Fibroblast of mammary gland (primary cell): Measurements from ENCODE around the gene FAT3.

Experiments used
- DNase-seq: peaks from one replicate; pipeline ENCODE4 v3.0.0-alpha.2; 2010; ENCODE audit warnings: low read depth
- H3K4me3 ChIP-seq: 2 replicates; pipeline ENCODE4 v1.5.1; 2011; ENCODE audit warnings: low read depth, mild to moderate bottlenecking, low read length, moderate library complexity; ENCODE audit not compliant: control insufficient read depth
- TF ChIP-seq, protein P1 (sequence below): conservative IDR thresholded peaks from 2 replicates; pipeline ENCODE4 v1.5.1; 2011; ENCODE audit warnings: low read depth, low read length, inconsistent platforms; ENCODE audit not compliant: control insufficient read depth, insufficient read depth

FAT3 gene

DNA sequence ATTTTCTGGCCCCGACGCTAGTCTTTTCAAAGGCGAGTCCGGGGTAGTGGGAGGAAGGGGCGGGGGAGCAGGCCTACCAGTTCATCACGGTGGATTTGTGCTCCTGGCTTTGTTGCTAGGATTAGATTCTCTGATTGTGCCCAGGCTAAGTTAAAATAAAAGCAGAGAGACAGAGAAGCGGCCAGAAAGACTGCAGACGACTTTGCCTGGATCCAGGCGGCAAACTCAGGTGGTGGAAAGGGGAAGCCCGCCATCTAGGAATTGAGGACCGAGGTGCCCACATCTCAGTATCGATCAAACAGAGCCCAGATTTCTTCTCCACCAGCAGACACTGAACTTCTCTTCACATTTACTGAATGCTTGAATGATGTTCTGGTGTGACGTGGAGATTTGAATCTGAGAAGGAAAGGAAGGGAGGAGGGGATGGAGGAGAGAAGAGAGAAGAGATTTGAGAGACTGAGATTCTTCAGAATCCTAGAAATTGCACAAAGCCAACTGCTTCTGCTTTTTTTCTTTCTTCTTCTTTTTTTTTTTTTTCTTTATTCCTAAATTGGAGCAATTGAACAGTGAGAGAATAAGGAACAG is 2.7 kb downstream of the FAT3 start:
- H3K4me3 ChIP-seq: no peak overlapping the region
- no peak for DNase-seq
- TF ChIP-seq, protein P1, sequence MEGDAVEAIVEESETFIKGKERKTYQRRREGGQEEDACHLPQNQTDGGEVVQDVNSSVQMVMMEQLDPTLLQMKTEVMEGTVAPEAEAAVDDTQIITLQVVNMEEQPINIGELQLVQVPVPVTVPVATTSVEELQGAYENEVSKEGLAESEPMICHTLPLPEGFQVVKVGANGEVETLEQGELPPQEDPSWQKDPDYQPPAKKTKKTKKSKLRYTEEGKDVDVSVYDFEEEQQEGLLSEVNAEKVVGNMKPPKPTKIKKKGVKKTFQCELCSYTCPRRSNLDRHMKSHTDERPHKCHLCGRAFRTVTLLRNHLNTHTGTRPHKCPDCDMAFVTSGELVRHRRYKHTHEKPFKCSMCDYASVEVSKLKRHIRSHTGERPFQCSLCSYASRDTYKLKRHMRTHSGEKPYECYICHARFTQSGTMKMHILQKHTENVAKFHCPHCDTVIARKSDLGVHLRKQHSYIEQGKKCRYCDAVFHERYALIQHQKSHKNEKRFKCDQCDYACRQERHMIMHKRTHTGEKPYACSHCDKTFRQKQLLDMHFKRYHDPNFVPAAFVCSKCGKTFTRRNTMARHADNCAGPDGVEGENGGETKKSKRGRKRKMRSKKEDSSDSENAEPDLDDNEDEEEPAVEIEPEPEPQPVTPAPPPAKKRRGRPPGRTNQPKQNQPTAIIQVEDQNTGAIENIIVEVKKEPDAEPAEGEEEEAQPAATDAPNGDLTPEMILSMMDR: no peak

DNA sequence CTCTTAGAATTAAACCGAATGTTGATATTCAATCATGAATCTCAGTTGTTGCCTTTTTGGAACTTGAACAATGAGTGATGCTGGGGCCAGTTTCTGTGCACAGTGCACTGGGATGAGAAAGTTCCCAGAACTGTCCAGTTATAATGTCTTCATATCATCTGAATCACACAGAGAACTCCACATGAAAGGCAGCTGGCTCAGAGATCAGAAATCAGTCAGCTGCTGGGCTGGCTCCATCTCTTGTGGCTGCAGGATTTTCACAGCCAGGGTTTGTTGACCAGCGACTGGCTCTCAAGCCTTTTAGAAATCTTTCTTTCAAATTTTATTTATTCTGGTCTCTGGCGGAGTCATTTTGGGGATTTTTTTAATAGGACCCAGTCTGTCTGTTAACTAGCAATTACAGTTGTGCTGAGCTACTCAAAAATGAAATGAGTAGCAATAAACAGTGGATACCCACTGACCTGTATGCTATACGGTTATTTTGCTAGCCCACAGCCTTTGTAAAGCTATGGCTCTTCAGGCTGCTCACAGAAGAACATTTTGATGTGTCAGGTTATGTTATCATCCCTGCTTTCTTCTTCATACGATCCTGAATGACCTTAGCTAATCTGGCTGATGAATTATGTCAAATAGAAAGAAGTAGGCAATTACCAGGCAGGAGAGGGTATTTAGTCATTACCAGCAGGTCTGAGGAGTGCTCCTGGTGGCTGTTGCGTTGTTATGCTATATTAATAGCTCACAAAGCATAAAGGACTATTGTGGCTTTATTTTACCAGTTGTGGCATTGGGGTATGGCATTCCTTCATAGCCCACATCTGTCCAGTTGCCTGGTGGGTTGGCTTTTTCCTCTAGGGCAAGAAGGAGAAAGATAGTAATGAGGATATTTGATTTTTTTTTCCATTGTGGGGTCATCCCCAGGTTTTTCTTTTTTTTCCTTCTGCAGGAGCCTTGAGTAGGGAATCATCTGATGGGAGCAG is 3.6 kb downstream of the FAT3 start:
- DNase-seq: peak; percentile 11
- TF ChIP-seq, protein P1: no peak
- no peak overlapping the region for H3K4me3 ChIP-seq

DNA sequence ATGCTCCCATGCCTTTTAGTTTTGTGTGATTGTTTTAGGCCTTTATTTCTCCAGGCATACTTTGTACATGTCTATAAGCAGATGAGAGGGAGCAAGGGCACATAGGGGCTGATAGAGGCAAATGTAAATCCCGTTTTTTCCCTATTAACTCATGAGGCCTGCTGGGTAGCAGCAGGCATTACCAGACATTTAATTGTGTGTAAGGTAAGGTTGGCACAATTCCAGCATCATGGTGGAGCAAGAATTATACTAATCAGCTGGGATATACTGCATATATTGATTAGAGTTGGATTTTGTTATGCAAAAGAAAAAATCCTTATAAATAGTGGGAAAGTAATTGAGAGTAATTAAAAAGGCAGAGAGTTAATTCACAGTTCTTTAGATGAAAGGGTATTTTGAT is 12.2 kb downstream of the FAT3 start:
- no peak overlapping the region for H3K4me3 ChIP-seq
- no peak for DNase-seq
- TF ChIP-seq, protein P1: no peak

DNA sequence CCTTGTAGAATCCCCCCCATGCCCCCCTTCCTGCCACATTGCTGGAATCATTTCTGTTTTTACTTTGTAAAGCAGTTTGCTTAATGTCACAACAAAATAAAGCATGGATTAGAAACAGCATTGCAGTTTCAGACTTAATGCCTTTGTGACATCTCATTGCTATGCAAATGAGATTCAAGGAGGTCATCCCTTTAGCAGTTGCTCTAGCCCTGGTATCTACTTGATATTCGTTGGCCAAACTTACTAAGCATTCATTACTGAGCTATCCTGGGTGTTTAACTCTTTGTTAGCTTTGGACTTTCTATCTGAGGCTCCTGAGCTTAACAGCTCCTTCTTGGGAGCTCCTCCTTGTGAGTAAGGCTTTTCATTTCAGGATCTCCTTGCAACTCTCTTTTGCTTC is 16.3 kb downstream of the FAT3 start:
- H3K4me3 ChIP-seq: no peak overlapping the region
- DNase-seq: no peak
- TF ChIP-seq, protein P1: no peak

DNA sequence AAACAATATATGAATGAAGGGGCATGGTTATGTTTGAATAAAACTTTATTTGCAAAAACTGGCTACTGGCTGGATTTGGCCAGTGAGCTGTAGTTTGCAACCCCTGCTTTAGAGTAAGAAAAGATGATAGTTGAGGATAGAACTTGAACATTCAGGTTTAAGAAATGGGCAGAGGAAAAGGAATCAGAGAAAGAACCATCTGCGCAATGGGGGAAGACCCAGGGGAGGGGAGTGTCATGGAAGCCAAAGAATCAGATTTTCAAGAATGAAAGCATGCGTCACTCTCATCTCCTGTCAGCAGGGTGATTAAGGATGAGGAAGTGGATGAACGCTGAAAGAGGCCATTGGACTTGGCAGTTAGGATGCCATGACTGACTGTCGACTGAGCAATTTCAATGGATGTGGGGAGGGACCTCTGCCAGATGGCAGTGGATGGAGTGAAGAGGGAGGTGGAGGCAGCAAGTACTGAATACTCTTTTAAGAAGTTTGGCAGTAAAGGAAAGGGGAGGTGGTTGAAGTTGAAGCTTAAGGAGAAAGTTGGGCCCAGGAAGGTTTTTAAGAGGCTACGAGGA is 21.2 kb downstream of the FAT3 start:
- no peak for DNase-seq
- no peak overlapping the region for H3K4me3 ChIP-seq
- TF ChIP-seq, protein P1: no peak

DNA sequence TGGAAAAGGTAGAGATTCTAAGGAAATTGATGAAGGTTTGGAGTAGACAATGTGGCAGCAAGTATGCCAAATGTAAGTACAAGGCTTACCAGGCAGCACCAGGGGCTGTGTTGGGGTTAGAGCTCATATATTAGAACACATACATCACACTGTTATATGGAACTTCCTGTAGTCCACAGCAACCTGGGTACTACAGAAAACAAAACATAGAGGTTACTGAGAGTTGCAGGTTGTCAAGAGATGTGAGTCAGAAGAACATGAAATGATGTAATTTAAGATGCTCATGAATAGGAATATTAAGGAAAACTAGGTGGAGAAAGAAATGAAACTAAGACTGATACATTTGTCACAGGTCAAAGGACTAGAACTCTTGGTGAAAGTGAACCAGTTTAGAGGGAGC is 22.0 kb downstream of the FAT3 start:
- TF ChIP-seq, protein P1: no peak
- no peak overlapping the region for H3K4me3 ChIP-seq
- no peak for DNase-seq
